ENCODE data around the gene PLCXD3. TPM values are rescaled to one million over a fixed set of nuclear protein-coding genes. Genes with fewer than 3 reads are reported as not detected.

Gene PLCXD3
- total and polyA plus RNA-seq, 2 donors from 2014 or later = 5.1 to 11.7 TPM

DNA sequence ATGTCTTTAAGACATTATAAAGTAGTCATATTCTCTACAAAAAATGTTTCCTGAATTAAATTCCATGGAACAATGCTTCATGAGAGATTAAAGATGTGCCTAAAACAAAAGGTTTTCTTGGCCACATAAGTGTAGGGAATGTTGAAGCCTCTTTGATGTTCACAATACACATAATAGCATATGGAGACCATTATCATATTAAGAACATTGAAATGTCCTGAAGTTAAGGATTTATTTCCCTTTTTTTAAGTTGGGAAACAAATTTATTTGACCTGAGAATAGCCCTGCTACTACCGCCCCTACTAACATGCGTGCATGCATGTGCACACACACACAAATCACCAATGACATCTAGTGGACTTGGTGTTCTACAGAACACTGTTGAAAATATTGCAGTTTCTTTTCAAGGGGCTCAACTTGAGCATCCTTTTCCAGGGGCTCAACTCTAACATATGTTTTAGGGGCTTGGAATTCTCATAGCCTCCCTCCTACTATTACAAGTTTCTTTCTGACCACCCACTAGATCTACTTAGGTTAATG lies 172.2 kb downstream of the PLCXD3 start:
- Histone ChIP-seq H3K36me3 (ENCODE audit: control insufficient read depth in 2 of 3, insufficient read depth in 3 of 3, low read length in 3 of 3) (no peaks in the 10 kb centered on the region), H3K27ac (ENCODE audit: low read depth in 2 of 2, low read length in 2 of 2) (no peak overlapping the region), H3K9me3 (ENCODE audit: control insufficient read depth in 2 of 3, insufficient read depth in 1 of 3, low read length in 3 of 3) (no peaks in the 10 kb centered on the region), H3K4me3 (ENCODE audit: low read length in 3 of 3) (no peak overlapping the region), H3K9ac (ENCODE audit: low read length in 3 of 3) (no peak overlapping the region), H3K27me3 (ENCODE audit: control insufficient read depth, insufficient read depth, low read length) (no peaks in the 10 kb centered on the region), H3K4me1 (ENCODE audit: control insufficient read depth in 2 of 3, insufficient read depth in 2 of 3, low read depth in 1 of 3, low read length in 3 of 3) (peaks cover 0 to 3% (median 0%) of the 10 kb centered on the region in 3 donors)
- intact Hi-C loops (cut with DNase I) = no loop called here
- TF ChIP-seq, protein P1, sequence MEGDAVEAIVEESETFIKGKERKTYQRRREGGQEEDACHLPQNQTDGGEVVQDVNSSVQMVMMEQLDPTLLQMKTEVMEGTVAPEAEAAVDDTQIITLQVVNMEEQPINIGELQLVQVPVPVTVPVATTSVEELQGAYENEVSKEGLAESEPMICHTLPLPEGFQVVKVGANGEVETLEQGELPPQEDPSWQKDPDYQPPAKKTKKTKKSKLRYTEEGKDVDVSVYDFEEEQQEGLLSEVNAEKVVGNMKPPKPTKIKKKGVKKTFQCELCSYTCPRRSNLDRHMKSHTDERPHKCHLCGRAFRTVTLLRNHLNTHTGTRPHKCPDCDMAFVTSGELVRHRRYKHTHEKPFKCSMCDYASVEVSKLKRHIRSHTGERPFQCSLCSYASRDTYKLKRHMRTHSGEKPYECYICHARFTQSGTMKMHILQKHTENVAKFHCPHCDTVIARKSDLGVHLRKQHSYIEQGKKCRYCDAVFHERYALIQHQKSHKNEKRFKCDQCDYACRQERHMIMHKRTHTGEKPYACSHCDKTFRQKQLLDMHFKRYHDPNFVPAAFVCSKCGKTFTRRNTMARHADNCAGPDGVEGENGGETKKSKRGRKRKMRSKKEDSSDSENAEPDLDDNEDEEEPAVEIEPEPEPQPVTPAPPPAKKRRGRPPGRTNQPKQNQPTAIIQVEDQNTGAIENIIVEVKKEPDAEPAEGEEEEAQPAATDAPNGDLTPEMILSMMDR (IDR thresholded peaks at IDR 0.05; ENCODE audit: borderline replicate concordance, extremely low read depth, insufficient read depth) = no peak
- peak in 2 of 5 donors; percentile 18 to 52 for DNase-seq
- FAIRE-seq = no peak

DNA sequence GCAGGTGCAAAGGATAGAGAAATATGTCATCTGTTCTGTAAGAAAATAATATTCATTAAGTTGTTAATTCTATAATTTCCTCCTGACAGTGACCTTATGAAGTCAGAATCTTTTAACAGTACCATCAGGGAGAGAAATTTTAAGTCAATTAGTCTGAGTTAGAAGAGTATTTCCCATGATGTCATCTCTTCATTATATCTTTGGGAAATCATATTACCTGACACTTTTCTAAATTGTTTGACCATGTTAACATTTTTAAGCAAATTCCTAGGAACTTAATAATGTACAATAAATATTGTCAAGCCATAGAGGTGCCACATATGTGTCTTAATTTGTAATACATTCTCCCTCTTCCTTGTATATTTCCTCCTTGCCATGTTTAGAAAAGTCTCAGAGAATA lies 172.7 kb downstream of the PLCXD3 start:
- H3K9ac ChIP-seq (ENCODE audit: low read length in 3 of 3) = no peak overlapping the region
- TF ChIP-seq, protein P1 (IDR thresholded peaks at IDR 0.05; ENCODE audit: borderline replicate concordance, extremely low read depth, insufficient read depth) = no peak
- DNase-seq (no peak), FAIRE-seq (no peak)
- H3K4me3 ChIP-seq (ENCODE audit: low read length in 3 of 3) = no peak overlapping the region
- intact Hi-C loops (cut with DNase I) = no loop called here
- no peaks in the 10 kb centered on the region for H3K36me3 ChIP-seq (ENCODE audit: control insufficient read depth in 2 of 3, insufficient read depth in 3 of 3, low read length in 3 of 3)
- no peaks in the 10 kb centered on the region for H3K9me3 ChIP-seq (ENCODE audit: control insufficient read depth in 2 of 3, insufficient read depth in 1 of 3, low read length in 3 of 3)
- no peak overlapping the region for H3K27ac ChIP-seq (ENCODE audit: low read depth in 2 of 2, low read length in 2 of 2)
- H3K4me1 ChIP-seq (ENCODE audit: control insufficient read depth in 2 of 3, insufficient read depth in 2 of 3, low read depth in 1 of 3, low read length in 3 of 3) = peaks cover 0 to 3% (median 0%) of the 10 kb centered on the region in 3 donors
- no peaks in the 10 kb centered on the region for H3K27me3 ChIP-seq (ENCODE audit: control insufficient read depth, insufficient read depth, low read length)

DNA sequence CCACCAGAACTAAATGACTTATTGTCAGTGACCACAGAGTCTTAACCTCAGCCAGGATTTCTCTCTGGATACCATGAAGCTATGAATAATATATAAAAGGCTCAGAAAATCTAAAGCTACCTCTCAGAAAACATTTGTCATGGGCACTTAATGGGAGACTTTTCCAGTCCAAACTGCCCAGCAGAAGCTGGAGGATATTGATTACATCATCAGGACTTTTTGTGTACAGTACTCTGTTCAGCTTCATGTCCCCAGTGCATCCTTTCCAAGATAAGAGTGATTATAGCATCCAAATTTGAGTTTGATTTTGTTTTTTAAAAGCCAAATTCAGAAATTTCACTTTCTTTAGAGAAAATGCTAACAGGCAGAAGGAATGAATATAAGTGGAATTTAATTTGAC lies 173.2 kb downstream of the PLCXD3 start:
- DNase-seq (no peak), FAIRE-seq (no peak)
- Histone ChIP-seq H3K4me1 (ENCODE audit: control insufficient read depth in 2 of 3, insufficient read depth in 2 of 3, low read depth in 1 of 3, low read length in 3 of 3) (peaks cover 0 to 3% (median 0%) of the 10 kb centered on the region in 3 donors), H3K4me3 (ENCODE audit: low read length in 3 of 3) (no peak overlapping the region), H3K27ac (ENCODE audit: low read depth in 2 of 2, low read length in 2 of 2) (no peak overlapping the region), H3K36me3 (ENCODE audit: control insufficient read depth in 2 of 3, insufficient read depth in 3 of 3, low read length in 3 of 3) (no peaks in the 10 kb centered on the region), H3K9ac (ENCODE audit: low read length in 3 of 3) (no peak overlapping the region), H3K9me3 (ENCODE audit: control insufficient read depth in 2 of 3, insufficient read depth in 1 of 3, low read length in 3 of 3) (no peaks in the 10 kb centered on the region), H3K27me3 (ENCODE audit: control insufficient read depth, insufficient read depth, low read length) (no peaks in the 10 kb centered on the region)
- intact Hi-C loops (cut with DNase I) = no loop called here
- TF ChIP-seq, protein P1 (IDR thresholded peaks at IDR 0.05; ENCODE audit: borderline replicate concordance, extremely low read depth, insufficient read depth) = no peak

DNA sequence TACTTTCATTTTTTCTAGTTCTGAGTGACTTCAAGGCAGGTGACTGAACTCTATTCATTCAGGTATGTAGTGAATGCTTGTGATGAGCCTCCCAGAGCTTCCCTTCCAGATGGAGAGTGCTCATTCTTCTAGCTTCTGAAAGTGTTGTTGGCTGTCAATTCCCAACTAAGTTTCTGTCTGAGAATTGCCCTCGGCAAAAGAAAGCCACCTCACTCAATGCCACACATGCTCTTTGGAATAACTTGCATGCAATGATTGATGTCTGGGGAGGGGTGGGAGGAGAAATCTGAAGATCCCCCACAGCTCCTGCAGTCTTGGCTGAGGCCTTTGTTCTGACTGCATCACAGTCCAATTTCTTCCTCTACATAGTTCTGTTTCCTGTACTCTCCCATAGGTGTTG lies 173.9 kb downstream of the PLCXD3 start:
- intact Hi-C loops (cut with DNase I) = no loop called here
- no peaks in the 10 kb centered on the region for H3K36me3 ChIP-seq (ENCODE audit: control insufficient read depth in 2 of 3, insufficient read depth in 3 of 3, low read length in 3 of 3)
- H3K4me3 ChIP-seq (ENCODE audit: low read length in 3 of 3) = no peak overlapping the region
- FAIRE-seq = no peak
- DNase-seq = no peak
- no peaks in the 10 kb centered on the region for H3K27me3 ChIP-seq (ENCODE audit: control insufficient read depth, insufficient read depth, low read length)
- H3K9ac ChIP-seq (ENCODE audit: low read length in 3 of 3) = no peak overlapping the region
- H3K9me3 ChIP-seq (ENCODE audit: control insufficient read depth in 2 of 3, insufficient read depth in 1 of 3, low read length in 3 of 3) = no peaks in the 10 kb centered on the region
- TF ChIP-seq, protein P1 (IDR thresholded peaks at IDR 0.05; ENCODE audit: borderline replicate concordance, extremely low read depth, insufficient read depth) = no peak
- no peak overlapping the region for H3K27ac ChIP-seq (ENCODE audit: low read depth in 2 of 2, low read length in 2 of 2)
- H3K4me1 ChIP-seq (ENCODE audit: control insufficient read depth in 2 of 3, insufficient read depth in 2 of 3, low read depth in 1 of 3, low read length in 3 of 3) = peaks cover 0 to 3% (median 0%) of the 10 kb centered on the region in 3 donors
